SK-N-SH (cell line): Measurements from ENCODE around the gene ZNF487.

Source experiments
- CHD2 ChIP-seq: fragments of 150-350 bp; IDR thresholded peaks from 2 replicates; pipeline ENCODE4 v1.6.1; 2018; ENCODE audit warnings: low read length; ENCODE audit not compliant: partially characterized antibody
- CTCF ChIP-seq: fragments of 200-600 bp; sonication (generic); IDR thresholded peaks from 2 replicates; pipeline ENCODE4 v1.6.1; 2017; ENCODE audit warnings: antibody characterized with exemption, mild to moderate bottlenecking, moderate library complexity
- EP300 ChIP-seq, 2 experiments: IDR thresholded peaks; 2 replicates each; pipeline versions ENCODE4 v1.4.0 to v1.6.1; 2012; ENCODE audit warnings: borderline replicate concordance in 1 of 2, low read depth in 1 of 2, low read length in 1 of 2
- EZH2phosphoT487 ChIP-seq: fragments of 200-600 bp; sonication (generic); IDR thresholded peaks from 2 replicates; pipeline ENCODE4 v1.6.1; 2017; ENCODE audit warnings: low read depth, mixed run types, mild to moderate bottlenecking, antibody characterized with exemption, moderate library complexity, borderline replicate concordance
- MXI1 ChIP-seq: IDR thresholded peaks from 2 replicates; pipeline ENCODE4 v1.6.1; 2012; ENCODE audit warnings: mild to moderate bottlenecking, low read depth, low read length, improper control_type of control experiment
- NRF1 ChIP-seq: IDR thresholded peaks from 2 replicates; pipeline ENCODE4 v1.6.1; 2012; ENCODE audit warnings: low read depth, mild to moderate bottlenecking, low read length
- PBX3 ChIP-seq: IDR thresholded peaks from 2 replicates; pipeline ENCODE4; 2012
- POLR2AphosphoS5 ChIP-seq: IDR thresholded peaks from 2 replicates; pipeline ENCODE4 v1.6.1; 2012; ENCODE audit warnings: low read depth, low read length
- RCOR1 ChIP-seq: fragments of 150-350 bp; IDR thresholded peaks from 2 replicates; pipeline ENCODE4 v1.6.1; 2017; ENCODE audit warnings: antibody characterized with exemption, low read length
- RFX5 ChIP-seq: IDR thresholded peaks from 2 replicates; pipeline ENCODE4 v1.6.1; 2012; ENCODE audit warnings: mild to moderate bottlenecking, improper control_type of control experiment, low read length
- RXRA ChIP-seq: IDR thresholded peaks from 2 replicates; pipeline ENCODE4 v1.4.0; 2012; ENCODE audit warnings: low read depth, mild to moderate bottlenecking, borderline replicate concordance
- SMC3 ChIP-seq: IDR thresholded peaks from 2 replicates; pipeline ENCODE4 v1.6.1; 2012; ENCODE audit warnings: low read depth, low read length, improper control_type of control experiment

- TF ChIP-seq MXI1 (no peak), CTCF (no peak), RXRA (no peak), POLR2AphosphoS5 (no peak), RFX5 (no peak), CHD2 (no peak), PBX3 (no peak), EP300 (IDR thresholded peaks at IDR 0.05; ENCODE audit: borderline replicate concordance in 1 of 2, low read depth in 1 of 2, low read length in 1 of 2) (no peak), RCOR1 (no peak), NRF1 (no peak), SMC3 (no peak), EZH2phosphoT487 (no peak)
Observed at GRCh38 chr10:43393606-43394360, 43.1 kb upstream of the ZNF487 start.
